ENCODE results near the gene MCEMP1. TPM values are rescaled to one million over a fixed set of nuclear protein-coding genes. Genes with fewer than 3 reads are reported as not detected.

Gene MCEMP1
- total RNA-seq, 4 donors from 2014 or later: not detected

DNA sequence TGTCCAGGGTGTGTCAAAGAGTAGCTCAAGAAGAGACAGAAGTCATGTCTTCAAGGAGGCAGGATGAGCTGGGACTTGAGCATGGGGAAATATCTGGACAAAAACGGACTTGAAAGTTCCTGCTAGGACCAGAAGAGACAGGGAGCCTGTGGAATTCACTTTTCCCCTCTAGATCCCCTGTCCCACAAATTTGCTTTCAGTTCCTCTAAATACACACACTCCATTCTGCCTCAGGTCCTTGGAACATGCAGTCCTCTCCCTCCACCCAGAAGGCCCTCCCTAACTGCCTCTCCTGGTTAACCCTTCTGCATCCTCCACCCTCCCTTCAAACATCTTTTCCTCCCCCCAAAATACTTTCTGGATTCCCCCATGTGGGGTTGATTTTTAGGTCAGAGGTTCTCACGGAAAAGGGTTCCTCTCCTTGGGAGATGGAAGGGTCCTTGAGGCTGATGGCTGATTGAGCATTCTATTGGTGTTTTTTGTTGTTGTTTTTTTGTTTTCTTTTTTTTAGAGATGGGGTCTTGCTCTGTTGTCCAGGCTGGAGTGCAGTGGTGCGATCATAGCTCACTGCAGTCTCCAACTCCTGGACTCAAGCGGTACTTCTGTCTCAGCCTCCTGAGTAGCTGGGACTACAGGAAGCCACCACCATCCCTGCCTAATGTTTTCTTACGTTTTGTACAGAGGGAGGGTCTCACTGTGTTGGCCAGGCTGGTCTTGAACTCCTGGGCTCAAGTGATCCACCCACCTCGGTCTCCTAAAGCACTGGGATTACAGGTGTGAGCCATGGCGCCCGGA, 14.9 kb upstream of the MCEMP1 start:
- H3K36me3 ChIP-seq: no peaks in the 10 kb centered on the region
- no peak for DNase-seq
- H3K27me3 ChIP-seq: no peaks in the 10 kb centered on the region
- H3K4me1 ChIP-seq: no peaks in the 10 kb centered on the region
- H3K27ac ChIP-seq: no peak overlapping the region
- H3K4me3 ChIP-seq: no peak overlapping the region
- TF ChIP-seq POLR2A (IDR thresholded peaks at IDR 0.05): no peak
- TF ChIP-seq, protein P1, sequence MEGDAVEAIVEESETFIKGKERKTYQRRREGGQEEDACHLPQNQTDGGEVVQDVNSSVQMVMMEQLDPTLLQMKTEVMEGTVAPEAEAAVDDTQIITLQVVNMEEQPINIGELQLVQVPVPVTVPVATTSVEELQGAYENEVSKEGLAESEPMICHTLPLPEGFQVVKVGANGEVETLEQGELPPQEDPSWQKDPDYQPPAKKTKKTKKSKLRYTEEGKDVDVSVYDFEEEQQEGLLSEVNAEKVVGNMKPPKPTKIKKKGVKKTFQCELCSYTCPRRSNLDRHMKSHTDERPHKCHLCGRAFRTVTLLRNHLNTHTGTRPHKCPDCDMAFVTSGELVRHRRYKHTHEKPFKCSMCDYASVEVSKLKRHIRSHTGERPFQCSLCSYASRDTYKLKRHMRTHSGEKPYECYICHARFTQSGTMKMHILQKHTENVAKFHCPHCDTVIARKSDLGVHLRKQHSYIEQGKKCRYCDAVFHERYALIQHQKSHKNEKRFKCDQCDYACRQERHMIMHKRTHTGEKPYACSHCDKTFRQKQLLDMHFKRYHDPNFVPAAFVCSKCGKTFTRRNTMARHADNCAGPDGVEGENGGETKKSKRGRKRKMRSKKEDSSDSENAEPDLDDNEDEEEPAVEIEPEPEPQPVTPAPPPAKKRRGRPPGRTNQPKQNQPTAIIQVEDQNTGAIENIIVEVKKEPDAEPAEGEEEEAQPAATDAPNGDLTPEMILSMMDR (IDR thresholded peaks at IDR 0.05): no peak
- no peaks in the 10 kb centered on the region for H3K9me3 ChIP-seq

DNA sequence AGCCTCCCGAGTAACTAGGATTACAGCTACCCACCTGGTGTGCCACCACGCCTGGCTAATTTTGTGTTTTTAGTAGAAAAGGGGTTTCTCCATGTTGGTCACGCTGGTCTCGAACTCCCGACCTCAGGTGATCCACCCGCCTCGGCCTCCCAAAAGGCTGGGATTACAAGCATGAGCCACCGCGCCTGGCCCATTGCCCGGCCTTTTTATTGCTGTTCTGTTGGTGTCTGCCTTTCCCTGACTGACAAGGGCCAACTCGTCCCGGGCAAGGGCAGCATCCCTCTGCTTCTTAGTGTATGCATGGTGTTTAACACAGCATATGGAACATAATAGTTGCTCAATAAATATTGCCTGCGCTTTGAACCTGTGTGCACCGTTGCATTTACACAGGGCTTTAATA, 14.2 kb upstream of the MCEMP1 start:
- Histone ChIP-seq H3K9me3 (no peaks in the 10 kb centered on the region), H3K27ac (no peak overlapping the region), H3K4me1 (no peaks in the 10 kb centered on the region), H3K36me3 (no peaks in the 10 kb centered on the region), H3K27me3 (no peaks in the 10 kb centered on the region), H3K4me3 (no peak overlapping the region)
- TF ChIP-seq, protein P1 (IDR thresholded peaks at IDR 0.05): no peak
- TF ChIP-seq POLR2A (IDR thresholded peaks at IDR 0.05): no peak
- no peak for DNase-seq

DNA sequence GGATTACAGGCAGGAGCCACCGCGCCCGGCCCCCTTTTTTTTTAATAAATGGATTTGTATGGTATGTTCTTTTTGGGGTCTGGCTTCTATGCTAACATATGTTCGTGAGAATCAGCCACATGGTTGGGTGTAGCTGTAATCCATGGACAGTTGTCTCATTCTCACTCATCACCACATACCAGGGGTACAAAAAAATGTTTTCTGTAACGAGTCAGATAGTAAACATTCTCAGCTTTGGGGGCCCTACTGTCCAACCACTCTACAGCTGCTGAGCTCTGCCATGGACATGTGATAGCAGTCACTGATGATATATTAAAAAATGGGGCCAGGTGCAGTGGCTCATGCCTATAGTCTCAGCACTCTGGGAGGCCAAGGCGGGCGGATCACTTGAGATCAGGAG, 13.2 kb upstream of the MCEMP1 start:
- Histone ChIP-seq H3K4me3 (no peak overlapping the region), H3K27me3 (no peaks in the 10 kb centered on the region), H3K27ac (no peak overlapping the region), H3K36me3 (no peaks in the 10 kb centered on the region), H3K9me3 (no peaks in the 10 kb centered on the region), H3K4me1 (no peaks in the 10 kb centered on the region)
- no peak for DNase-seq
- TF ChIP-seq, protein P1 (IDR thresholded peaks at IDR 0.05): no peak
- no peak for TF ChIP-seq POLR2A (IDR thresholded peaks at IDR 0.05)

DNA sequence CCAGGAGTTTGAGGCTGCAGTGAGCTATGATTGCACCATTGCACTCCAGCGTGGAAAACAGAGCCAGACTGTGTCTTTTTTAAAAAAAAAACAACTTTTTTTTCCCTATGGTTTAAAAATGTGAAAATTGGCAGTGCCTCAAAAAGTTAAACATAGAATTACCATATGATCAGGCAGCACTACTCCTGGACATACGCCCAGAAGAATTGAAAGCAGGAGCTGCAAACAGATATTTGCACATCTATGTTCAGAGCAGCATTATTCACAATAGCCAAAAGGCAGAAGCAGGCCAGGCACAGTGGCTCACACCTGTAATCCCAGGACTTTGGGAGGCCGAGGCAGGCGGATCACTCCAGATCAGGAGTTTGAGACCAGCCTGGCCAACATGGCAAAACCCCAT, 11.8 kb upstream of the MCEMP1 start:
- H3K27me3 ChIP-seq: no peaks in the 10 kb centered on the region
- no peak for DNase-seq
- H3K4me3 ChIP-seq: no peak overlapping the region
- H3K27ac ChIP-seq: no peak overlapping the region
- H3K36me3 ChIP-seq: no peaks in the 10 kb centered on the region
- TF ChIP-seq, protein P1 (IDR thresholded peaks at IDR 0.05): no peak
- TF ChIP-seq POLR2A (IDR thresholded peaks at IDR 0.05): no peak
- H3K4me1 ChIP-seq: no peaks in the 10 kb centered on the region
- no peaks in the 10 kb centered on the region for H3K9me3 ChIP-seq

DNA sequence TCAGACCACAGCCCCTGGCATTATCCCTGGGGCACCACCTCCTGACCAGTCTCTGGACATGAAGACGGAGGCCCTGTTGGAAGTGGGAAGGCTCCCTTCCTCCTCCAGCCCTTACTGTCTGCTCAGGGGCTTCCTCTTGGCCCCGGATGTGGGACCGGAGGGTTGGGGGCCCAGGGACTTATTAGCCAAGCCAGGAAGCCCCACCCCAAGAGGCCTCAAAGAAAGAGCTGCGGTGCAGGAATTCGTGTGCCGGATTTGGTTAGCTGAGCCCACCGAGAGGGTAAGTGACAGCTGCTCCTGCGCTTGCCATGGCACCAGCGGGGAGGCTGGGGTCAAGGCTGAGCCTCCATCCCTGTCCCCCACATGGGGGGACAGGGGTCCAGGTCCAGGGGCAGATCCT, 8.0 kb upstream of the MCEMP1 start, which contains the start of gene RETN:
Gene RETN, plus strand, starts transcription at position 208 of the 400 bp plus-strand sequence. CDS start 278 bp downstream, outside the sequence.
- no peaks in the 10 kb centered on the region for H3K27me3 ChIP-seq
- H3K9me3 ChIP-seq: no peaks in the 10 kb centered on the region
- H3K4me1 ChIP-seq: no peaks in the 10 kb centered on the region
- no peak within 1 kb of the TSS for H3K27ac ChIP-seq
- TF ChIP-seq, protein P1 (IDR thresholded peaks at IDR 0.05): no peak
- TF ChIP-seq POLR2A (IDR thresholded peaks at IDR 0.05): no peak
- no peak for DNase-seq
- H3K4me3 ChIP-seq: no peak within 1 kb of the TSS
- no peaks in the 10 kb centered on the region for H3K36me3 ChIP-seq
